ENCODE measurements around the gene SPTBN1. TPM values are rescaled to one million over a fixed set of nuclear protein-coding genes. Genes with fewer than 3 reads are reported as not detected.

The SPTBN1 gene
- total and polyA plus RNA-seq, 2 of the 13 experiments (the other 11 are each of a cell fraction or from before 2014, with no cell fraction given): 123 to 299 TPM

GRCh38 chr2:54572262-54572635 is 116.1 kb downstream of the SPTBN1 start (continued):
- peak; percentile 18; the same call in 1 of the 2 replicates for TF ChIP-seq STAG1 (CRISPR knock-in tag; IDR thresholded peaks at IDR 0.05)
- no peak for TF ChIP-seq ZNF10 (CRISPR knock-in tag; IDR thresholded peaks at IDR 0.05; ENCODE audit: borderline replicate concordance, low read depth)
- TF ChIP-seq ZNF33A (CRISPR knock-in tag; IDR thresholded peaks at IDR 0.05; ENCODE audit: borderline replicate concordance): peak; percentile 58; the same call in 1 of the 2 replicates
- TF ChIP-seq SP1 (IDR thresholded peaks at IDR 0.05): no peak
- TF ChIP-seq SP1 (CRISPR knock-in tag; IDR thresholded peaks at IDR 0.05): no peak
- TF ChIP-seq ZNF652 (CRISPR knock-in tag; IDR thresholded peaks at IDR 0.05; ENCODE audit: borderline replicate concordance, low read depth): peak; percentile 74; the same call in 1 of the 2 replicates
- TF ChIP-seq GMEB1 (CRISPR knock-in tag; IDR thresholded peaks at IDR 0.05; ENCODE audit: borderline replicate concordance): 0 out of 2 replicates have a peak, but pooled peaks have one; percentile 24
- peak; percentile 65 for TF ChIP-seq ZNF772 (CRISPR knock-in tag; IDR thresholded peaks at IDR 0.05)
- no peak for TF ChIP-seq CBX2 (IDR thresholded peaks at IDR 0.05; ENCODE audit: low read depth, low read length)
- TF ChIP-seq CBX2 (CRISPR knock-in tag; IDR thresholded peaks at IDR 0.05; ENCODE audit: low read depth): no peak
- TF ChIP-seq CENPBD1 (CRISPR knock-in tag; IDR thresholded peaks at IDR 0.05; ENCODE audit: borderline replicate concordance, low read depth): no peak
- TF ChIP-seq ZNF124 (CRISPR knock-in tag; IDR thresholded peaks at IDR 0.05): peak; percentile 82
- TF ChIP-seq ZNF235 (CRISPR knock-in tag; IDR thresholded peaks at IDR 0.05; ENCODE audit: borderline replicate concordance): no peak
- TF ChIP-seq ZSCAN29 (CRISPR knock-in tag; conservative IDR thresholded peaks at IDR 0.05): peak; percentile 69; the same call in 1 of the 2 replicates
- peak; percentile 92 for TF ChIP-seq SOX5 (CRISPR knock-in tag; IDR thresholded peaks at IDR 0.05; ENCODE audit: borderline replicate concordance)
- TF ChIP-seq ATF4 (CRISPR knock-in tag; IDR thresholded peaks at IDR 0.05): peak in 1 of 2 experiments; percentile 73; a peak in 1 of 4 replicates
- TF ChIP-seq ZSCAN20 (CRISPR knock-in tag; IDR thresholded peaks at IDR 0.05; ENCODE audit: borderline replicate concordance): 0 out of 2 replicates have a peak, but pooled peaks have one; percentile 70
- TF ChIP-seq RBM39 (IDR thresholded peaks at IDR 0.05; ENCODE audit: low read depth, low read length, poor library complexity, severe bottlenecking): no peak
- 0 out of 2 replicates have a peak, but pooled peaks have one; percentile 62 for TF ChIP-seq KDM4B (CRISPR knock-in tag; IDR thresholded peaks at IDR 0.05)
- no peak for TF ChIP-seq POLR2G (IDR thresholded peaks at IDR 0.05; ENCODE audit: low read depth, low read length)
- no peak for TF ChIP-seq ZNF556 (CRISPR knock-in tag; IDR thresholded peaks at IDR 0.05; ENCODE audit: borderline replicate concordance)
- TF ChIP-seq ZNF773 (CRISPR knock-in tag; IDR thresholded peaks at IDR 0.05; ENCODE audit: borderline replicate concordance): no peak
- TF ChIP-seq EP300 (IDR thresholded peaks at IDR 0.05; ENCODE audit: low read depth in 2 of 2, low read length in 2 of 2): peak; percentile 41 to 95; a peak in 3 of 4 replicates
- TF ChIP-seq EP300 (CRISPR knock-in tag; IDR thresholded peaks at IDR 0.05; ENCODE audit: borderline replicate concordance): peak; percentile 76; the same call in 1 of the 2 replicates
- TF ChIP-seq SNAPC5 (CRISPR knock-in tag; IDR thresholded peaks at IDR 0.05; ENCODE audit: borderline replicate concordance): peak; percentile 18; the same call in 1 of the 2 replicates
- no peak for TF ChIP-seq ZC3H13 (CRISPR knock-in tag; IDR thresholded peaks at IDR 0.05)
- TF ChIP-seq TCF7 (IDR thresholded peaks at IDR 0.05; ENCODE audit: low read depth): peak; percentile 81
